ENCODE measurements around the gene CADPS.

- TF ChIP-seq CTCF (IDR thresholded peaks at IDR 0.05; ENCODE audit: poor library complexity, severe bottlenecking): no peak
- TF ChIP-seq POLR2AphosphoS5 (IDR thresholded peaks at IDR 0.05): peak; percentile 58
These were observed 471.5 kb downstream of the CADPS start for GRCh38 chr3:62403765-62404164.

All from neural cell (in vitro differentiated cells).